Gastroesophageal sphincter (tissue), 4 donors: Measurements from ENCODE around the gene HOXD13. TPM values are rescaled to one million over a fixed set of nuclear protein-coding genes. Genes with fewer than 3 reads are reported as not detected.
A peak's percentile ranks its signal among the peaks of the same experiment; 100 is the strongest.

Source experiments
- ATAC-seq: fragments of 150-250 bp; one replicate; pipeline ENCODE4 v1.9.1; 2016; ENCODE audit warnings: mild to moderate bottlenecking, moderate library complexity
- H3K27ac ChIP-seq, 4 donors: fragments of 200-600 bp; sonication (generic) in 3 of 4; 1 replicate in 3 of 4; 2 replicates in 1 of 4; pipeline ENCODE4 v1.5.1; 2016 to 2019
- H3K27me3 ChIP-seq: fragments of 200-600 bp; sonication (generic); one replicate; pipeline ENCODE4 v1.5.1; 2019
- H3K36me3 ChIP-seq, 2 donors: fragments of 200-600 bp; sonication (generic); one replicate each; pipeline ENCODE4 v1.5.1; 2019; ENCODE audit warnings: control low read depth in 1 of 2
- H3K4me1 ChIP-seq, 3 donors: fragments of 200-600 bp; sonication (generic); 1 replicate in 2 of 3; 2 replicates in 1 of 3; pipeline ENCODE4 v1.5.1; 2016 to 2019; ENCODE audit warnings: control low read depth in 2 of 3
- H3K4me3 ChIP-seq, 2 donors: fragments of 200-600 bp; sonication (generic); one replicate each; pipeline ENCODE4 v1.5.1; 2019; ENCODE audit warnings: mild to moderate bottlenecking in 1 of 2, moderate library complexity in 1 of 2
- H3K9me3 ChIP-seq, 3 donors: fragments of 200-600 bp; sonication (generic); one replicate each; pipeline ENCODE4 v1.5.1; 2017 to 2019; ENCODE audit warnings: control low read depth in 2 of 3
- CTCF ChIP-seq, 4 experiments: fragments of 200-600 bp in 2 of 4; fragments of 450-650 bp in 2 of 4; sonication (generic) in 1 of 4; IDR thresholded peaks; one replicate each; pipeline ENCODE4 v1.5.1; 2017 to 2019; ENCODE audit warnings: antibody characterized with exemption in 4 of 4, mild to moderate bottlenecking in 2 of 4, moderate library complexity in 2 of 4
- EP300 ChIP-seq: sonication (generic); formaldehyde crosslinking; IDR thresholded peaks from one replicate; pipeline ENCODE4 v1.6.1; 2017; ENCODE audit warnings: antibody characterized with exemption, mild to moderate bottlenecking
- POLR2A ChIP-seq, 2 donors: fragments of 450-650 bp; IDR thresholded peaks; one replicate each; pipeline ENCODE4 v1.6.1; 2017; ENCODE audit warnings: antibody characterized with exemption in 2 of 2, mild to moderate bottlenecking in 2 of 2, moderate library complexity in 1 of 2
- POLR2AphosphoS5 ChIP-seq: sonication (generic); formaldehyde crosslinking; IDR thresholded peaks from one replicate; pipeline ENCODE4 v1.6.1; 2017; ENCODE audit warnings: antibody characterized with exemption
- WGBS, 2 donors: methylation state at CpG; one replicate each; pipeline ENCODE4 v1.1.5; 2018; ENCODE audit warnings: low coverage in 1 of 2; 5-methylcytosine and 5-hydroxymethylcytosine counted together
- total RNA-seq, 4 donors: library from RNA; depleted of rRNA; stranded (reverse); fragments of >200 nt; gene quantifications; one replicate each; pipeline ENCODE4 v1.1.0, GENCODE V29; 2016

Gene HOXD13
- total RNA-seq, 4 donors from 2014 or later = not detected

GRCh38 chr2:176106581-176107539 lies 14.3 kb downstream of the HOXD13 start, which contains the start of gene HOXD11:
Gene HOXD11, plus strand, starts transcription at chr2:176107280. Its CDS starts 76 bp downstream, at chr2:176107356.
- 4 to 5% methylated on average over 11 to 12 of the region's 85 CpGs for WGBS, 2 donors
- ATAC-seq = no peak
- Histone ChIP-seq H3K4me1 (peaks cover 0 to 56% (median 31%) of the 10 kb centered on the region in 3 donors), H3K27me3 (peaks cover 99% of the 10 kb centered on the region), H3K36me3 (no peaks in the 10 kb centered on the region), H3K9me3 (no peaks in the 10 kb centered on the region), H3K4me3 (peak within 1 kb of the TSS in 1 of 2 donors; percentile 39), H3K27ac (no peak within 1 kb of the TSS)
- TF ChIP-seq EP300 = no peak
- no peak for TF ChIP-seq CTCF (IDR thresholded peaks at IDR 0.05)

GRCh38 chr2:176107731-176108181 lies 15.2 kb downstream of the HOXD13 start:
- H3K4me1 ChIP-seq = peaks cover 0 to 56% (median 31%) of the 10 kb centered on the region in 3 donors
- peak overlapping the region in 1 of 2 donors; percentile 31 for H3K4me3 ChIP-seq
- no peaks in the 10 kb centered on the region for H3K9me3 ChIP-seq
- H3K27ac ChIP-seq = no peak overlapping the region
- H3K36me3 ChIP-seq = no peaks in the 10 kb centered on the region
- no peak for ATAC-seq
- no peak for TF ChIP-seq POLR2A (IDR thresholded peaks at IDR 0.05)
- TF ChIP-seq POLR2AphosphoS5 = no peak
- TF ChIP-seq CTCF (IDR thresholded peaks at IDR 0.05) = no peak
- TF ChIP-seq EP300 = no peak
- H3K27me3 ChIP-seq = peaks cover 99% of the 10 kb centered on the region
- WGBS, 2 donors = 0% methylated on average over 1 of the region's 59 CpGs; no CpG with 5 or more reads in 1 of the 2 donors

GRCh38 chr2:176109192-176109901 lies 16.8 kb downstream of the HOXD13 start:
- ATAC-seq = no peak
- TF ChIP-seq CTCF (IDR thresholded peaks at IDR 0.05) (no peak), POLR2AphosphoS5 (no peak), EP300 (no peak)
- Histone ChIP-seq H3K4me1 (peaks cover 0 to 49% (median 24%) of the 10 kb centered on the region in 3 donors), H3K27ac (no peak overlapping the region), H3K9me3 (no peaks in the 10 kb centered on the region), H3K36me3 (no peaks in the 10 kb centered on the region), H3K4me3 (no peak overlapping the region), H3K27me3 (peaks cover 99% of the 10 kb centered on the region)
- WGBS, 2 donors = 5 to 24% methylated on average over 2 to 22 of the region's 26 CpGs

- TF ChIP-seq POLR2AphosphoS5 (no peak), EP300 (no peak), POLR2A (IDR thresholded peaks at IDR 0.05) (no peak), CTCF (IDR thresholded peaks at IDR 0.05) (no peak)
- no peak overlapping the region for H3K4me3 ChIP-seq
- 8 to 13% methylated on average over 2 to 4 of the region's 4 CpGs for WGBS, 2 donors
- H3K27me3 ChIP-seq = peaks cover 99% of the 10 kb centered on the region
- ATAC-seq = no peak
- peaks cover 0 to 43% (median 20%) of the 10 kb centered on the region in 3 donors for H3K4me1 ChIP-seq
- no peaks in the 10 kb centered on the region for H3K36me3 ChIP-seq
- no peaks in the 10 kb centered on the region for H3K9me3 ChIP-seq
- H3K27ac ChIP-seq = no peak overlapping the region
Measured at GRCh38 chr2:176109946-176110345, 17.4 kb downstream of the HOXD13 start.
